Left ventricle myocardium superior (tissue), 1 donor: ENCODE results near the gene CCDC12. TPM values are rescaled to one million over a fixed set of nuclear protein-coding genes. Genes with fewer than 3 reads are reported as not detected.

Experiments
- ATAC-seq: fragments of 200-7000 bp; cut with Tn5 transposase; one replicate; pipeline ENCODE4 v1.9.1; 2020; ENCODE audit warnings: mild to moderate bottlenecking, moderate library complexity
- DNase-seq: peaks from one replicate; pipeline ENCODE4 v3.0.0-alpha.2; 2020
- intact Hi-C: fragments of 100-400 bp; cut with micrococcal nuclease; formaldehyde crosslinking; loops from one replicate; pipeline ENCODE4 v1.11.0; 2022
- long read RNA-seq: library from polyadenylated mRNA; unstranded; transcript quantifications from one replicate; pipeline ENCODE4 v2.0.0, GENCODE V29; 2021
- total RNA-seq: library from RNA; stranded (reverse); fragmentation: NEBNext Ultra II Directional; extraction: Animal tissue kit (Norgen Biotek cat#: 25700); gene quantifications from one replicate; pipeline ENCODE4 v1.2.1, GENCODE V29; 2021
- donor health status: DM: no; HTN: yes; CAD: no; lungs with severe emphysema.

Gene CCDC12
- total RNA-seq: 29.6 TPM
- long read RNA-seq, partial matches to known transcripts: 16 of 23 reads
- long read RNA-seq, other reads (novel, unspliced or antisense): 4 of 23 reads

- intact Hi-C loops: no loop called here
- DNase-seq (peak; percentile 93), ATAC-seq (peak; percentile 87)
Measured at GRCh38 chr3:46976326-46977190, at the start of gene CCDC12. CCDC12 (minus strand) TSS chr3:46976745; CDS start chr3:46976732, 13 bp downstream.

DNA sequence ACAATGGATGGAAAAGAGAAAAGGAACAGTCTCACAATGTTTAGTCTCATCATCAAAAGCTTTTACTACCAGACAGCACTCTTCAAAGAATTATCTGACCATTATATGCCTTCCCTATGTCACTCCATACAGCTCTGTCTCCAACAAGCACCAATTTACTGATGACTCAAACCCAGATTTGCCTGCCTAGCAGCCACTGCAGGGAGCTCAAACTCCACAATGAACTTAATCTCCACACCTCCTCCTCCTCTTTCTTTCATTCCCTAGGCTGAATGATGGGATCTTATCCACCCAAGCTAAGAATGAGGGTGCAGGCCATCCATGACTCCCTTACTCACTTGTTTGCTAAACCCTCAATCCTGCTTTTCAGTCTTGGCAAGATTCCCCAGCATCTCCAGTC lies 48.4 kb upstream of the CCDC12 start:
- no peak for DNase-seq
- intact Hi-C loops: no loop called here
- no peak for ATAC-seq

GRCh38 chr3:47022641-47023071 lies 46.1 kb upstream of the CCDC12 start:
- intact Hi-C loops: no loop called here
- ATAC-seq: peak; percentile 76
- no peak for DNase-seq

DNA sequence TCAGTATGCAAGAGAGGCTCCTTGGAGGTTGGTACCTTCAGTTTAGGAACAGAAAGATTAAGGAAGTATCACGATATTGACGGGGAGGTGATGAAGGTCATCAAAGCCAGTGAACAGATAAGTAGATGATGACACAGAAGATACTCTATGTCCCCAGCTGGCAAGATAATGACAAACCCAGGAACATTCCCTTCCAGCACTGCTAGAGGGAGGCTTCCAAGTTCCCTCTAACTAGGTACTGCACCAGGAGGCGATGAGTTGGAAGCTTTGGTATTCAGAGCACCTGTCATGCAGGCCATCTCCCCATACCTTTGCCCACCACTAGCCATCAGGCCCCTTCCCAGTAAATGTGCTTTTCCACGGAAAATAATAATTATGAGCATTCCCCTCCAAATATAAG lies 43.8 kb upstream of the CCDC12 start:
- intact Hi-C loops: no loop called here
- no peak for ATAC-seq

GRCh38 chr3:47019201-47019600 lies 42.7 kb upstream of the CCDC12 start:
- intact Hi-C loops: no loop called here
- no peak for DNase-seq
- ATAC-seq: no peak

More for the DNA sequence above, 43.8 kb upstream of the CCDC12 start:
- no peak for DNase-seq

DNA sequence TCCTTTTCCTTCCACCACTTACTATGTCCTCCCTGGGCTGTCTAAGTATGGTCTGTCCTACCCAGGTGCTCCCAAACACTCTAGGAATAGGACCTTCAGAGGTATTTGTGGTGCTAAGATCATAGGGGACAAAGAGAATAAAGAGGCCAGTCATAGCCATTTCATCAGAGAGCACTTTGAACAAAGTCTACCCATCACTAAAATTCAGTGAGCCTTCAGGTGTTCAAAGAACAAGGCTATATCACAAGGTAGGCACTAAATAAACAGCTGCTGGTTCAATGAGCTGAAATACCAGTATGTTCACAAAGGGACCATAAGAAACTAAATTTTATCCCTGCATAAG lies 41.7 kb upstream of the CCDC12 start:
- ATAC-seq: no peak
- DNase-seq: no peak
- intact Hi-C loops: no loop called here

- no peak for ATAC-seq
- intact Hi-C loops: no loop called here
- DNase-seq: no peak
Measured at GRCh38 chr3:47017504-47018268, 41.1 kb upstream of the CCDC12 start.

DNA sequence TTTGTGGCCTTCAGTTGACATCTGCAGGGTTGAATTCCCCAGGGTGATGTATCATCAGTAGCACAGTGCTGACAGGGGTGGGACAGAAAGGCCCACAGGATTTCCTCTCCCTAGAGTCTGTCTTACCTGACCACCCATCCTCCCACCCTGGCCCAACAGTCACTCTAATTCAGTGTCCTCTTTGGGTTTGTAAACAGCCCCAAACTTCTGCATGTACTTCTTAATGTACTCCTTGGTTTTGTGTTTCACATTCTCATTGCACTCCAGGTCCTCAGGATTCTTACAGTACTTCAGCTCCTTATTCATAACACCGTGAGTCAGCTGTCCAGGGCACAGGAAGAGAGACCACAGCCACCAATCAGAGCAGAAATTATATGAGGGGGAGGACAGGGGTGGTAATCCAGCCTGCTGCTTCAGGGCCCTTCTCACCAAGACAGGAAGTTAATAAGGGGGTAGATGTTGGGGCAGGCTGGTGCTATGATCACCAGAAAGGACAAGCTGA lies 40.4 kb upstream of the CCDC12 start:
- no peak for ATAC-seq
- intact Hi-C loops: no loop called here
- DNase-seq: no peak

GRCh38 chr3:47016086-47016933 lies 39.8 kb upstream of the CCDC12 start:
- no peak for DNase-seq
- ATAC-seq: no peak
- intact Hi-C loops: no loop called here

GRCh38 chr3:47015151-47015550 lies 38.6 kb upstream of the CCDC12 start:
- DNase-seq: no peak
- intact Hi-C loops: no loop called here
- ATAC-seq: no peak

DNA sequence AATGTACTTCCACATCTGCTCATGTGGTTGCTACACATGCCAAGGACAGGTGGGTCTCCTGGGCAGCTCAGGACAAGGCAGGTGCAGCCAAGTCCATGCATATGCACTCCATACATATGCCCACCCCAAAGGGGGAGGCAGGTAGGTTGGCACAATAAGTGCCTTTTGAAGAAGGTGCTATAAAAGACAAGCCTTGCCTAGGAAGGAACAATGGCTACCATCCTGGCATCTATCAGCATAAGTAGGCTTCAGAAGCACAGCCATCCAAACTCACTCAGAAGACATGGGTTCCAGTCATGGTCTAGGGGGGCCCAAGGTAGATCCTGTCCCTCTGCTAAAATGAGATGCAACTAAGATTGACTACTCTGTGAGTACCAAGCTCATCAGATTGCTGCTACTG lies 37.5 kb upstream of the CCDC12 start:
- no peak for DNase-seq
- intact Hi-C loops: no loop called here
- ATAC-seq: no peak

GRCh38 chr3:47013231-47013630 lies 36.7 kb upstream of the CCDC12 start:
- intact Hi-C loops: no loop called here
- ATAC-seq (no peak), DNase-seq (no peak)

GRCh38 chr3:47012342-47013230 lies 36.0 kb upstream of the CCDC12 start:
- DNase-seq: no peak

DNA sequence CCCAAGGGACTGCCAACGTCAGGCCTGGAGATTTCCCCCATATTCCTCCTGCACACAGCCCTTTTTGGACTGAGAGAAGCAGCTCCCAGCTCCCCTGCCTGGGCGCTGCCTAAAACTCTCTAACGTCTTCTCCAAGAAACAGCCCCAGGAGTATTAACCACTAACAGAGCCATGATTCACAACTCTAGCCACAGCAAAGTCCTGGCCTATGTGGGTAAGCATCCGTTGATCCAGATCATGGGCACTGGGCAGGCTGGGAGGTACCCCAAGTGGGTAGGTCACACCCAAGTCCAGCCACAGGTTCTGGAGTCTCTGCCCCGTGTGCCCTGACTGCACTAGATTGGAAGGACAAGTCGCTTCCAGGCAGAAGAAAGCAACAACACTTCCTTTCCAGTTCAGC lies 34.8 kb upstream of the CCDC12 start:
- DNase-seq (no peak), ATAC-seq (no peak)
- intact Hi-C loops: no loop called here

More at GRCh38 chr3:47012342-47013230, 36.0 kb upstream of the CCDC12 start:
- ATAC-seq: no peak
- intact Hi-C loops: no loop called here

GRCh38 chr3:47010910-47011309 lies 34.4 kb upstream of the CCDC12 start:
- DNase-seq (no peak), ATAC-seq (no peak)
- intact Hi-C loops: no loop called here

DNA sequence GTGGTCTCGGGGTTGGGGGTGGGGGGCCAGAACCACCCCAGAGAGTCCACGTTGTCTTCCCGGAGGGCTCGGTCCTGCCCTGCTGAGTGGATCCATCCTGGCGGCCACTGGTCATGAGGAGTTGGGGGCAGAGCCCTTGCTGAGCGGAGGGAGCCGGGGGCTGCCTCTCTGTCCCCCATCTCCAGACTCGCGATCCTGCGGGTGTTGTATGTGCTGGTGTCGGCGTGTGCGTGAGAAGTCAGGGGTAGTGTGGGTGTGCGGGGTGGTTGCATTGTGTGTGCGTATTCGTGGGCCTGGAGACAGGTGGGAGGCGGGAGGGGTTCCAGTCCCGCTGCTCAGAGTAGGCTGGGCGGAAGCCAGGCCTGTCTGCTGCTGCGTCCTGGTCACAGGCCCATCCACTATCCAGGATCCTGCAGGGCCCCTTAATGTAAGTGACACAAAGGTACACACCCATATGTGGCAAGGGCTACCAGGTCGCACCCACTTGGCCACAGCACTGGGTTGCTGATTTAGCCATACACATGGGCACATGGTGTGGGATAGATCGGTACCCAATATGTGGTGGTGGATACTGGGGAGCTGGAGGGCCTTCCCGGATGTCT lies 33.7 kb upstream of the CCDC12 start:
- intact Hi-C loops: no loop called here
- ATAC-seq (no peak), DNase-seq (no peak)

DNA sequence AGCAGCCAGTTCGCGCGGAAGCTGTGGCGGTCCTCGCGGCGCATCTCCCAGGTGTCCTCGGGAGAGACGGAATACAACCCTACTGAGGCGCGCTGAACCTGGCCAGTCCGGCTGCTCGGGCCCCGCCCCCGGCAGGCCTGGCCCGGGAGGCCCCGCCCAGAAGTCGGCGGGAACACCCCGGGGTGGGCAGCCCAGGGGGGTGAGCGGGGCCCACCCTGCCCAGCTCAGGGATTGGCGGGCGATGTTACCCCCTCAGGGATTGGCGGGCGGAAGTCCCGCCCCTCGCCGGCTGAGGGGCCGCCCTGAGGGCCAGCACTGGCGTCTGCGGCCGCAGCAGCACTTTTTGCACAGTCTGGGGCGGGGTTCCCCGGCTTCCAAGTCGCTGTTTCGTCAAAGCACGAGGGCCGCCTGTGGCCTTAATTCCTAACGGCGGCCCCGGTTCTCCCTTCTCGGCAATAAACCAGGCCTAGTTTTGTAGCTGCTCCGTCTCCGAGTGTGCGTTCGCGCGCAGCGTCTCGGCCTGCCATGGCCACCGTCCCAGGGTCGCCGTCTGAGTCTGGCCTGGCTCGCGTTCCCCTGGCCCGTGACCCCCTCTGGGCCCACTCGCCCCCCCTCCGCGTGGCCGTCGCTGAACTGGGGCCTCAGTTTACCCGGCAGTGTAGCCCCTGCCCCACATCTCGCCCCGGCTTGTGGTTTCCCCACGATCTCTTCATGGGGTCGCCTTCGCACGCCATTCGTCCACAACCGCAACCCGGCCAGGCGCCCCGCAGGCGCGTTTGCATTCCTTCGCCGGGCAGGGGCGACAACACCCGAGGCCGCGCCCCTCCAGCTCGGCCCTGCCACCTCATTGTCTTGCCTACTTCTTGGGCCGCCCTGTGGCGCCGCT lies 32.9 kb upstream of the CCDC12 start:
- intact Hi-C loops: no loop called here
- peak; percentile 94 for ATAC-seq
- DNase-seq: peak; percentile 94
